SK-N-SH (cell line): ENCODE measurements around the gene NDRG2.

Experiments used
- CTCF ChIP-seq: fragments of 200-600 bp; sonication (generic); IDR thresholded peaks from 2 replicates; pipeline ENCODE4 v1.6.1; 2017; ENCODE audit warnings: antibody characterized with exemption, mild to moderate bottlenecking, moderate library complexity
- ELF1 ChIP-seq: IDR thresholded peaks from 2 replicates; pipeline ENCODE4 v1.4.0; 2012
- EZH2phosphoT487 ChIP-seq: fragments of 200-600 bp; sonication (generic); IDR thresholded peaks from 2 replicates; pipeline ENCODE4 v1.6.1; 2017; ENCODE audit warnings: low read depth, mixed run types, mild to moderate bottlenecking, antibody characterized with exemption, moderate library complexity, borderline replicate concordance
- FOSL2 ChIP-seq: IDR thresholded peaks from 2 replicates; pipeline ENCODE4 v1.4.0; 2012; ENCODE audit warnings: low read depth, mild to moderate bottlenecking, moderate library complexity, borderline replicate concordance
- FOXM1 ChIP-seq: IDR thresholded peaks from 2 replicates; pipeline ENCODE4 v1.4.0; 2012; ENCODE audit warnings: low read depth, mild to moderate bottlenecking
- GATA2 ChIP-seq: sonication (generic); formaldehyde crosslinking; IDR thresholded peaks from 2 replicates; pipeline ENCODE4 v1.5.0; 2020; ENCODE audit warnings: mild to moderate bottlenecking, missing genetic modification reagents
- JUND ChIP-seq: IDR thresholded peaks from 2 replicates; pipeline ENCODE4 v1.4.0; 2012
- MXI1 ChIP-seq: IDR thresholded peaks from 2 replicates; pipeline ENCODE4 v1.6.1; 2012; ENCODE audit warnings: mild to moderate bottlenecking, low read depth, low read length, improper control_type of control experiment
- NFIC ChIP-seq: IDR thresholded peaks from 2 replicates; pipeline ENCODE4 v1.4.0; 2012; ENCODE audit warnings: borderline replicate concordance
- NRF1 ChIP-seq: IDR thresholded peaks from 2 replicates; pipeline ENCODE4 v1.6.1; 2012; ENCODE audit warnings: low read depth, mild to moderate bottlenecking, low read length
- POLR2AphosphoS5 ChIP-seq: IDR thresholded peaks from 2 replicates; pipeline ENCODE4 v1.6.1; 2012; ENCODE audit warnings: low read depth, low read length
- RAD21 ChIP-seq: IDR thresholded peaks from 2 replicates; pipeline ENCODE4 v1.6.1; 2012; ENCODE audit warnings: mild to moderate bottlenecking, low read length
- YY1 ChIP-seq: IDR thresholded peaks from 2 replicates; pipeline ENCODE4 v1.4.0; 2012; ENCODE audit warnings: low read depth, mild to moderate bottlenecking
- ZBTB33 ChIP-seq: IDR thresholded peaks from 2 replicates; pipeline ENCODE4 v1.4.0; 2012; ENCODE audit warnings: low read depth, borderline replicate concordance

- peak; percentile 89 for TF ChIP-seq CTCF
- TF ChIP-seq YY1: no peak
- TF ChIP-seq ELF1: no peak
- TF ChIP-seq FOSL2: no peak
- TF ChIP-seq MXI1: no peak
- no peak for TF ChIP-seq NFIC
- TF ChIP-seq POLR2AphosphoS5: no peak
- no peak for TF ChIP-seq ZBTB33
- no peak for TF ChIP-seq EZH2phosphoT487
- peak; percentile 17; the same call in 1 of the 2 replicates for TF ChIP-seq NRF1
- no peak for TF ChIP-seq FOXM1
- no peak for TF ChIP-seq JUND
- TF ChIP-seq GATA2: no peak
- peak; percentile 96 for TF ChIP-seq RAD21
These were observed 10.1 kb downstream of the NDRG2 start for GRCh38 chr14:21014761-21015190.
